HPDE6-E6E7 (cell line): ENCODE data around the gene COLEC12.

Source experiments
- DNase-seq: peaks from one replicate; pipeline ENCODE4 v3.0.0; 2011; ENCODE audit warnings: missing footprints; ENCODE audit errors: extremely low spot score

The COLEC12 gene

DNA sequence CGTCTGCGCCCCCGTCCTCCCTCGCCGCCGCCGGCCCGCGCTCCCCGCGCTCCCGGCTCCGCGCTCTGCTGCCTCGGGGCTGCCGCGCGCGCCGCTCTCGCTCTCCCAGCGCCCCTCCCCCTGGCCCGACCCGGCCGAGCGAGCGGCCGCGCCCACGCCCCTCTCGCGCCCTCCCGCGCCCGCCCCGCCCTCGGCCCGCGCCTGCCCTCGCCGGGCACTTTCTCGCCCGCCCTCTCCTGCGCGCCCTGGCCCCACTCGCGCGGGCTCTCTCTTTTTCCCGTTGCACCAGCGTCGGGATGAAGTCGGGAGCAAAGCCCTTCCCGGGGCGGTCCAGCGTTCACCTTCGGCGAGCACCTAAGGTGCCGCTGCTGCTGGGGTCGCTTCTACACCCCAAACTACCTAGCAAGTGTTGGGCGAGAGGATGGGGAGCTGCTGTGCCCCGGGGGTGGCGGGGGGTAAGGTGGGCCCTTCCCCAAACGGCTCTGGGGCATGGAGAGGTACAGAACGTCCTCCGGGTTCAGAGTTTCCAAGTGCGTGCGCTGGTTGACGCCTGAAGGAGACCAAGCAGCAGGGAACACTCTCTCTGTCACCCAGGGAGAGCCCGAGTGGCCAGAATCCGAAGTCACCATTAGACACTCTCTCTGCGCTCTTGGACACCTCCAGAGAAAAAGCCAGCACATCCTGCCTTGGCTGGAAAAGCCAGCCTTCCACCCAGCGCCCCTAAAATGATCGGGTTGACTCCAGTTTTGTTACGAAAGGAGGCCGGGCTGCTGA, at the start of gene COLEC12:
COLEC12 (minus strand) TSS at position 70 of the 774 bp plus-strand sequence. CDS start 187 bp downstream, outside the sequence.
- no peak for DNase-seq

- no peak for DNase-seq
These were observed 49.5 kb upstream of the COLEC12 start for GRCh38 chr18:549967-550366.

DNA sequence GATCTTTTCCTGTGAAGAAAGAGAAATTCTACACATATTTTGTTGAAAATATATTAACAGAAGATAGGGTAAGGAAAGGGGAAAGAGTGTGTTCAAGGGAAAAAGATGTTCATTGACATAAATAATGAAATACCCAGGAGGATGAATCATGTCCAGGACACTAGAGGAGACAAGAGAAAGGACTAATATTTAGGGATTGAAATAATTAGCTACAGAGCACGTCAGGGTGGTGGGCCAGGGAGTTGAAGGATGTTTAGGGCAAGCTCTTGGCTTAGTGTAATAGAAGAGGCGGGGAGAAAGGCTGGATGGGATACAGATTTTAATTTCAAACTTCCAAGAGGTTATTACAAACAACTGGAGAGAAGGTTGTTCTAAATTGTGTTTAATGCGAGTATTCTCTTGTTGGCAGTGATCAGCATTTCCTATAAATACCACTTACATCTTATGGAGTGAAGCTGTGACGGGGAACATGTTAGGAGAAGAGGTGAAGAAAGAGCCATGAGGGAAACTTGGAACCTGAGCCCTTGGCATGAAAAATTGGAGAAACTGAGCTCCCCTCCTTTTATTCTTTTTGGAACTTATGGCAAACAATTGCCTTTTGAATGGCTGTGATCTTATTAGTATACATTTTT, 43.1 kb upstream of the COLEC12 start:
- DNase-seq: no peak

DNA sequence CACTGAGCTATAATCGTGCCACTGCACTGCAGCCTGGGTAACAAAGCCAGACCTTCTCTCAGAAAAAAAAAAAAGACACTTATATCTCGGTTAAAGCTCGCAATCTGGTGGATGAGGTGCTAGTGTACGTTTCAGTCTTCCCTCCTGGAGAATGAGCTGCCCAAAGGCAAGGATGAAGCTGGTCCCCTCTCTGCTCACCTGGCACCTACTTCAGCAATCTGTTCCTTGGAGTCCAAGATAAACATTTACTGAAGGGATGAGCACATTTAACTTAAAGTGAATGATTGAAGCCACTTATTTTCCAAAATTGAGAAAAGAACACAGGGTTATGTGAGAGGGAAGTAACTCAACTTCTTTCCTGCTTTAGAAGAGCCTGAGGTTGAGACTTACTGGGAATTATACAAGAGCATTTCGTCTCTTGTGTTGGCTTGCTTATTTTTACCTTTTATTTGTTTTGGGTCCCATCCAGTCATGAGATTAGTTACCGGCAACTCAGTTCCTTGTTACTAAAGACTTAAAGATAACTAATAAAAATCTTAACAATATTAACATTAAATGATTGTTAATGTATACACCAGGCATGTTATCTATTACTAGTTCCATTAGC, 33.6 kb upstream of the COLEC12 start:
- DNase-seq: no peak

DNA sequence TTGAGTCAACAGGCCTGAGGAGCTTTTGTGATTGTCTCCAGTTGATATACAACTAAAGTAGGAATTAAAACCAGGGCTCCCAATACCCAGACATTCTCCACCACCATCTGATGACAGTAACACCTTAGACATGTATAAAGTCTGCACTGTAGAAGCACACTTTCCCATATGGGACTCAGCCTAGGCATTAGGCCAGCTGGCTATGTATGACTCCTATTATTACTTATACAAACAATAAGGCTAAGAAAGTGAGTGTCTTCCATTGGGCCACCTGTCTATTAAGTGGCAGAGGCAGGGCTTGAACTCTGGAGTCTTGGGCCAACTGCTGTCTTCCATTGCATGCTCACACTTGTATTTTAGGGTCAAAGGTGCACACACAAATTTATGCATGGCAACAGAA, 32.1 kb upstream of the COLEC12 start:
- no peak for DNase-seq

DNA sequence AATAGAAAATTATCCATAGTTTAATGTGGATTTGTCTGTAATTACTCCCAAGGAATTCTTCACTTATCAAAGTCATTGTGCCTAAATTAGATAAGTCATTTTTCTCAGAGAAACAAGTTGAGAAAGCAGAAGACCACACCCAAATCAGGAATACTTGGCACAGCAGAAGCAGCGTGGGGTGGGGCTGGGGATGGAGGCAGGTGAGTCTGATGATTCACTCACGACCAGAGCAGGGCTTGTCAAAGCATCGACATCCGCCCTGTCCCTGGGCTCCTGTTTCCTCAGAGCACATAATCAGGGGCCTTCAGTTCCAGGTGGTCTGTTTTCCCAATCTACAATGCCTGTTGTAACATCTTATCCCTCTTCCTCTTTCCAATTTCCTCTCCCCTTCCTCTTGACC, 31.5 kb upstream of the COLEC12 start:
- DNase-seq: peak; percentile 28

DNA sequence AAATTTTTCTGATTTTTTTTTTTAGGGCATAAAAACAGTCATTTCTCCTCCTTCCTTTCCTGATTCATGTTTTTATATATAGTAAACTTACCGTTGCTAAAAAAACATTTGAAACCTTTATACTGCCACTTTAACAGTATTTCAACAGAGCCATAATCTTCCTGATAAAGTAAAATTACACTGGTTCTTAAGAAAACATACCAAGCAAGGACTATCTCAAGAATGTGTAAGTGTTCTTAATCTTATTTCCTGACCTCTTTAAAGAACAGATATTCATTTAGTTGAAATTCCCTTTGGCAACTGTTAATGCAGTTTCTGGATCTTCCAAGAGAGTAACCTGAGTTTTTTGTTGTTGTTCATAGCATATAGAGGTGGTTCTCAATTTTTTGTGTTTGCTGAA, 26.6 kb upstream of the COLEC12 start:
- DNase-seq: no peak

GRCh38 chr18:526681-527080, 26.2 kb upstream of the COLEC12 start:
- DNase-seq: no peak

DNA sequence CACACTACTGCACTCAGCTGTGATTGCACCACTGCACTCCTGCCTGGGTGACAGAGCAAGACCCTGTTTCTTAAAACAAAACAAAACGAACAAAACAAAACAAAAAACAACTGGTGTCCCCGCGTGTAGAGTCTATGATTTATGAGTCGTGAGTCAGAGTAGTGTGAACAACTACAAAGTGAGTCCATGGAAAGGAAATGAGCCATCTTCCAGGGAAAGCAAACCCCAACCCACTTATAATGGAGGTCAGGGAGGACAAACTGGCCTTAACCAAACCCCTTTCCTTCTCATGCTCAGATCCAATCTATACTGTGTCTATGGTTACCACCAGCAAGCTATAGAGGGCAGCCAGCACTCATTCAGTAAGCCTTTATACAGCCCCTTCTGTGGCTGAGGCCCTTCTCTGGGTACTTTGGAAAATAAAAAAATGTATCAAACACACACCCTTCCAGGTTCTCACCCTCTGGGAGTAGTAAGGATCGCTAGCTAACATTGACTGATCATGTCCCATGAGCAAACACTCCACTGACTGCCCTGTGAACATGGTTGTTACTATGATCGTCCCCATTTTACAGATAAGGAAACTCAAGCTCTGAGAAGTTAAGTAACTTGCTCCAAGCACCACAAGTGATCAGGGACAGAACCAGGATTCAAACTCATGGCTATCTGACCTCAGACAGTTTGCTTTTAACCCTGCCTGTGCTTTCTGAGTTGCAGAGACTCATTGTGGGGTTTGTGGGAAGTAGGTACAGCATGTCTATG, 24.7 kb upstream of the COLEC12 start:
- no peak for DNase-seq

DNA sequence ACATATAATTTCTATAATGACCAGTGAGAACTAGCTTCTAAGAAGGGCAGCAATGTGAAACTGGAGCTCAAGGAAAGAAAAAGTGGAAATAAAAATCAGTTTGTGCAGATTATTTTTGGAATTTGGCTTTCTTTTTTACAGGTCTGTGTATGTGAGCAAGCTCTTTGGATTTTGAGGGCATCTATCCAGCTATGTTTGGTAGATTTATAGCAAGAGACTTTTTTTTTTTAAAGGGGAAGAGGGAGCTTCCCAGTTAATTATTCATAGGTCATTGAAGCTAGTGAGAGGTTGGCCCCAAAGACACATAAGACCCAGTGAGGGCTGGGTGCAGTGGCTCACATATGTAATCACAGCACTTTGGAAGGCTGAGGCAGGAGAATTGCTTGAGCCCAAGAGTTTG, 24.0 kb upstream of the COLEC12 start:
- DNase-seq: no peak

GRCh38 chr18:523561-523960, 23.1 kb upstream of the COLEC12 start:
- no peak for DNase-seq

DNA sequence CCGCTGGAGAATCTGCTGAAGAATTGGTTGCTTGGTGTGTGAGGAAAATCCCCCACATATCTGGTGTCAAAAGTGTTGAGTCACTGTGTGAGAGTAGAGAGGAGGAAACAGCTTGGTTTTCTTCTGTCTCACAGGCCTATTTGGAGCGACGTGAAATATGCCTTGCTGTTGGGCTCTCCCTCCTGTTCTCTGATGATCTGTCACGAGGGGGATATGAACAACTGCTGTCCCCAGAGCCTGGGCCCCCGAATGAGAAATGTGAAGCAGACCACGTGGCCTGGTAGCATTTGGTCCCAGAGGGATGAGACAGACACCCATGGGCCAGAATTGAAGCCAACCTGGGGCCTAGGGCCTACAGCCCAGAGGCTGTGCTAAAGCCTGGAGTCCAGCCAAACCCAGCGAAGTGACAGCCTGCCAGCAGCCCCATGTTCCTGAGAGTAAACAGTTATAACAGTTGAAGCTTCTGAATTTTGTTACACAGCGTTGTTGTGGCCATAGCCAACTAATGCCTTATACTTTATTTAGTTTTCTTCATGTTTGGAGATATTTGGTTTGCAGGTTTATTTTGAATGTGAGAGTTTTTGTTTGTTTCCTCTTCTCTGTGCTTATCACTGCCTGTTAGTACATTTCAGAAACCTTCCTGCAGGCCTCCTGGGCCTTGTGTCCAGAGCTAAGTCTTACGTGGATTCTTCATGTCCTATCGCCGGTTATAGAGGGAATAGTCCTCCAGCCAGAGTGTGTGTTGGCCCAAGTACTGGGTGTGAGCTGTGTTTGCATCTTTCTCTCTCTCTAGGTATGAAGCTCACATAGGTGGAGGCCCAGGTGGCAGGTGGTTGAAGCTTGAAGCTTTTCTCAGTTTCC, 18.7 kb upstream of the COLEC12 start:
- no peak for DNase-seq

DNA sequence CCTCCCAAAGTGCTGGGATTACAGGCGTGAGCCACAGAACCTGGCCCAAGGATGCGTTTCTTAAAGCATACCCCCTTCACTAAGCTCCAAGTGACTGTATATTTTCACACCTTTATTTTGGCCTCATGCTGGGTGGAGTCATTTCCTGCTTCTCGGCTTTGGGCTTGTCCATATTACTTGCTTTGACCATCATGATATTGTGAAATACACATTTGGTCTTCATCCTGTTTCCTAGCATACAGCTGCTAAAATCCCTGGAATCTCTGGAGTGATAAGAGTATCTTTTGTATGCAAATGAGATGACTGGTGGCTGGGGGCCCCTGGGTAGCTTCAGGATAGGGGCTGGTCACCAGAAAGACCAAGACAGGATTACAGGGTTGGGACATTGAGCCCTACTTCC, 17.6 kb upstream of the COLEC12 start:
- no peak for DNase-seq

DNA sequence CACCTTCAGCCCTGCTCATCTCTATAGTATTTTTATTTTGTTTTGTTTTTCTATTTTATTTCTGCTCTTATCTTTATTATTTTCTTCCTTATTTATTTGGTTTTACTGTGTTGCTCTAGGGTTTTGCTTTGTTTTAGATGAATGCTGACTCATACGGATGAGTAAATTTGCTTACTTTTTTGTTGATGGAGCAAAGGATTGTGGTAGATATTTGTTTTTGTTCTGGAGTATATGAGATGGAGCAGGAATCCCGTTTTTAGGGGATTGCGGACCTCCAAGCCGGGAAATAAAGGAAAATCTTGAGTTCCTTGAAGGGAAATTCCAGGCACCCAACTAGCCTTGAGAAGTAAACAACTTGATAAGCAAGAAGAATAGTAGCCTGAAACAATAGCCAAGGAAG, 15.3 kb upstream of the COLEC12 start:
- DNase-seq: no peak

GRCh38 chr18:515156-515815, 14.8 kb upstream of the COLEC12 start:
- no peak for DNase-seq

GRCh38 chr18:513826-514530, 13.5 kb upstream of the COLEC12 start:
- no peak for DNase-seq

GRCh38 chr18:512957-513356, 12.5 kb upstream of the COLEC12 start:
- no peak for DNase-seq

- no peak for DNase-seq
These were observed 8.3 kb upstream of the COLEC12 start for GRCh38 chr18:508835-509234.

- no peak for DNase-seq
These were observed 7.1 kb upstream of the COLEC12 start for GRCh38 chr18:507636-508035.

DNA sequence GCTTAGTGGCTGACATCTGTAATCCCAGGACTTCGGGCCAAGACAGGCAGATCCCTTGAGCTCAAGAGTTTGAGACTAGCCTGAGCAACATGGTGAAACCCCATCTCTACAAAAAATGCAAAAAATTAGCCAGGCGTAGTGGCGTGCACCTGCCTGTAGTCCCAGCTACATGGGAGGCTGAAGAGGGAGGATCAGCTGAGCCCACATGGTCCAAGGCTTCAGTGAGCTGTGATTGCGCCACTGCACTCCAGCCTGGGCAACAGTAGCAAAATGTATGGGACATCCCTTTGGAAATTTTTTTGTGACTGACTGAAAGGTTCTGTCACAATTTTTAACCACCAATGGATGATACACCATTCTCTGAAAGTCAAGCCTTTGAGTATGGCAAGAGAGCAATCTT, 6.3 kb upstream of the COLEC12 start:
- DNase-seq: no peak
